Neural progenitor cell (in vitro differentiated cells): ENCODE results near the gene SH3BGRL. TPM values are rescaled to one million over a fixed set of nuclear protein-coding genes. Genes with fewer than 3 reads are reported as not detected.

Experiments
- DNase-seq: peaks from one replicate; pipeline ENCODE4 v3.0.0-alpha.2; 2016; ENCODE audit warnings: low spot score
- H2AFZ ChIP-seq: fragments of 200-600 bp; sonication (generic); replicated peaks from 2 replicates; pipeline ENCODE4 v1.6.1; 2016; ENCODE audit warnings: antibody characterized with exemption
- H3F3A ChIP-seq: fragments of 200-600 bp; sonication (generic); 2 replicates; pipeline ENCODE4 v1.6.1; 2016; ENCODE audit warnings: antibody characterized with exemption, low read depth
- H3K27ac ChIP-seq: fragments of 200-600 bp; sonication (generic); 2 replicates; pipeline ENCODE4 v1.5.1; 2016; ENCODE audit warnings: mild to moderate bottlenecking
- H3K27me3 ChIP-seq: fragments of 200-600 bp; sonication (generic); 2 replicates; pipeline ENCODE4 v1.6.1; 2016; ENCODE audit warnings: mild to moderate bottlenecking, moderate library complexity
- H3K36me3 ChIP-seq: fragments of 200-600 bp; sonication (generic); 2 replicates; pipeline ENCODE4 v1.5.1; 2016
- H3K4me1 ChIP-seq: fragments of 200-600 bp; sonication (generic); 2 replicates; pipeline ENCODE4 v1.6.1; 2016; ENCODE audit warnings: mixed run types
- H3K4me2 ChIP-seq: fragments of 200-600 bp; sonication (generic); 2 replicates; pipeline ENCODE4 v1.6.1; 2016
- H3K4me3 ChIP-seq: fragments of 200-600 bp; sonication (generic); 2 replicates; pipeline ENCODE4 v1.5.1; 2016
- H3K79me2 ChIP-seq: fragments of 200-600 bp; sonication (generic); 2 replicates; pipeline ENCODE4 v1.6.1; 2016; ENCODE audit warnings: low read depth
- H3K9ac ChIP-seq: fragments of 200-600 bp; sonication (generic); 2 replicates; pipeline ENCODE4 v1.6.1; 2016
- H3K9me3 ChIP-seq: fragments of 200-600 bp; sonication (generic); 2 replicates; pipeline ENCODE4 v1.5.1; 2016; ENCODE audit warnings: low read depth
- H4K20me1 ChIP-seq: fragments of 200-600 bp; sonication (generic); 2 replicates; pipeline ENCODE4 v1.6.1; 2016; ENCODE audit warnings: low read depth
- H3K27ac Mint-ChIP-seq: 3 replicates; pipeline ENCODE4 v1.8.0; 2021; ENCODE audit warnings: mixed read lengths
- H3K27me3 Mint-ChIP-seq: 2 replicates; pipeline ENCODE4 v1.8.0; 2022; ENCODE audit warnings: low read depth, mild to moderate bottlenecking, inconsistent platforms, moderate library complexity, mixed read lengths; ENCODE audit not compliant: insufficient read depth
- H3K36me3 Mint-ChIP-seq: 3 replicates; pipeline ENCODE4 v1.8.0; 2021; ENCODE audit warnings: mixed read lengths
- H3K4me1 Mint-ChIP-seq: 3 replicates; pipeline ENCODE4 v1.8.0; 2021; ENCODE audit warnings: mixed read lengths
- H3K4me3 Mint-ChIP-seq: 3 replicates; pipeline ENCODE4 v1.8.0; 2021; ENCODE audit warnings: mild to moderate bottlenecking, moderate library complexity, mixed read lengths
- H3K9me3 Mint-ChIP-seq: 3 replicates; pipeline ENCODE4 v1.8.0; 2020; ENCODE audit warnings: mixed read lengths
- CTCF ChIP-seq: fragments of 200-600 bp; sonication (generic); IDR thresholded peaks from 2 replicates; pipeline ENCODE4 v1.5.1; 2017; ENCODE audit warnings: antibody characterized with exemption, mild to moderate bottlenecking
- EZH2 ChIP-seq: fragments of 200-600 bp; sonication (generic); IDR thresholded peaks from 2 replicates; pipeline ENCODE4 v1.6.1; 2017; ENCODE audit warnings: antibody characterized with exemption, mild to moderate bottlenecking, moderate library complexity
- EZH2phosphoT487 ChIP-seq: fragments of 200-600 bp; sonication (generic); IDR thresholded peaks from 2 replicates; pipeline ENCODE4 v1.6.1; 2017; ENCODE audit warnings: antibody characterized with exemption
- total RNA-seq: library from RNA; depleted of rRNA; stranded (reverse); fragments of >200 nt; gene quantifications from 2 replicates; pipeline ENCODE4 v1.2.3, GENCODE V29; 2015; ENCODE audit warnings: low replicate concordance

SH3BGRL gene
- total RNA-seq, 1 donor from 2014 or later = 127 TPM

- Histone ChIP-seq H3K36me3 (no peaks in the 10 kb centered on the region), H3K9me3 (no peaks in the 10 kb centered on the region), H3K79me2 (peaks cover 5% of the 10 kb centered on the region), H3K4me1 (no peaks in the 10 kb centered on the region), H3K9ac (no peak overlapping the region), H3F3A (no peaks in the 10 kb centered on the region), H3K27ac (no peak overlapping the region), H3K4me2 (no peak overlapping the region), H3K4me3 (no peak overlapping the region), H4K20me1 (no peaks in the 10 kb centered on the region), H2AFZ (no peak overlapping the region), H3K27me3 (no peaks in the 10 kb centered on the region)
- TF ChIP-seq EZH2phosphoT487 (no peak), EZH2 (no peak), CTCF (no peak)
- Mint-ChIP-seq H3K36me3 (peaks cover 11% of the 10 kb centered on the region), H3K4me3 (no peak overlapping the region), H3K27me3 (peaks cover 2% of the 10 kb centered on the region), H3K9me3 (no peaks in the 10 kb centered on the region), H3K4me1 (no peaks in the 10 kb centered on the region), H3K27ac (no peak overlapping the region)
- DNase-seq = no peak
These were observed 39.9 kb downstream of the SH3BGRL start for GRCh38 chrX:81241753-81242152.

GRCh38 chrX:81255876-81256275, 54.0 kb downstream of the SH3BGRL start:
- Histone ChIP-seq H3K4me3 (no peak overlapping the region), H3K9me3 (no peaks in the 10 kb centered on the region), H3K36me3 (no peaks in the 10 kb centered on the region), H3K27ac (no peak overlapping the region), H2AFZ (no peak overlapping the region), H3K4me1 (no peaks in the 10 kb centered on the region), H4K20me1 (no peaks in the 10 kb centered on the region), H3K4me2 (no peak overlapping the region), H3K27me3 (no peaks in the 10 kb centered on the region), H3K79me2 (no peaks in the 10 kb centered on the region), H3K9ac (no peak overlapping the region), H3F3A (no peaks in the 10 kb centered on the region)
- Mint-ChIP-seq H3K9me3 (no peaks in the 10 kb centered on the region), H3K27me3 (no peaks in the 10 kb centered on the region), H3K36me3 (no peaks in the 10 kb centered on the region), H3K4me3 (no peak overlapping the region), H3K4me1 (no peaks in the 10 kb centered on the region), H3K27ac (no peak overlapping the region)
- no peak for DNase-seq
- TF ChIP-seq CTCF (no peak), EZH2phosphoT487 (no peak), EZH2 (no peak)

GRCh38 chrX:81257817-81258216, 55.9 kb downstream of the SH3BGRL start:
- Mint-ChIP-seq H3K4me3 (no peak overlapping the region), H3K36me3 (no peaks in the 10 kb centered on the region), H3K9me3 (no peaks in the 10 kb centered on the region), H3K27ac (no peak overlapping the region), H3K27me3 (no peaks in the 10 kb centered on the region), H3K4me1 (peaks cover under 1% of the 10 kb centered on the region)
- no peak for TF ChIP-seq CTCF
- no peak for TF ChIP-seq EZH2phosphoT487
- TF ChIP-seq EZH2 = no peak
- H3K9me3 ChIP-seq = no peaks in the 10 kb centered on the region
- no peaks in the 10 kb centered on the region for H3K36me3 ChIP-seq
- no peak overlapping the region for H3K27ac ChIP-seq
- H2AFZ ChIP-seq = no peak overlapping the region
- H4K20me1 ChIP-seq = no peaks in the 10 kb centered on the region
- H3F3A ChIP-seq = no peaks in the 10 kb centered on the region
- no peaks in the 10 kb centered on the region for H3K79me2 ChIP-seq
- H3K4me1 ChIP-seq = no peaks in the 10 kb centered on the region
- no peaks in the 10 kb centered on the region for H3K27me3 ChIP-seq
- no peak overlapping the region for H3K4me2 ChIP-seq
- H3K4me3 ChIP-seq = no peak overlapping the region
- no peak overlapping the region for H3K9ac ChIP-seq
- no peak for DNase-seq
